OCI-LY7 (cell line): ENCODE data around the gene WDCP. TPM values are rescaled to one million over a fixed set of nuclear protein-coding genes. Genes with fewer than 3 reads are reported as not detected.

Experiments used
- BruUV-seq: library from RNA; stranded (reverse); fragments of 400-500 nt; replicated peaks from 2 replicates; lab custom pipeline; 2021; lab: Mats Ljungman, UMichigan
- CTCF ChIA-PET: fragments of 300-600 bp; sonication (Branson Sonifier 250); formaldehyde crosslinking; loops from one replicate; lab custom pipeline; 2022; ENCODE audit warnings: antibody characterized with exemption; ENCODE audit not compliant: unreplicated experiment; lab: Charles Lee
- POLR2A ChIA-PET: fragments of 300-600 bp; sonication (Branson Sonifier 250); formaldehyde crosslinking; loops from one replicate; lab custom pipeline; 2022; ENCODE audit warnings: antibody characterized with exemption; lab: Charles Lee
- DNase-seq: peaks from one replicate; pipeline ENCODE4 v3.0.0-alpha.2; 2015; ENCODE audit warnings: low spot score
- H2AFZ ChIP-seq: fragments of 200-600 bp; sonication (generic), shearing (Covaris generic); 2 replicates; pipeline ENCODE4 v1.6.1; 2014; ENCODE audit warnings: mild to moderate bottlenecking, antibody characterized with exemption, low read length, moderate library complexity
- H3K27ac ChIP-seq: fragments of 200-600 bp; sonication (generic); 2 replicates; pipeline ENCODE4 v1.5.1; 2014; ENCODE audit warnings: mixed run types, low read depth, mild to moderate bottlenecking, moderate library complexity, low read length, inconsistent platforms; ENCODE audit not compliant: poor library complexity, severe bottlenecking
- H3K36me3 ChIP-seq: fragments of 200-600 bp; sonication (generic); 2 replicates; pipeline ENCODE4 v1.6.1; 2014; ENCODE audit warnings: mild to moderate bottlenecking, antibody characterized with exemption, low read length, moderate library complexity, mixed read lengths; ENCODE audit not compliant: insufficient read depth
- H3K4me1 ChIP-seq: fragments of 200-600 bp; sonication (generic); 2 replicates; pipeline ENCODE4 v1.5.1; 2014; ENCODE audit warnings: mild to moderate bottlenecking, low read length; ENCODE audit not compliant: insufficient read depth, poor library complexity, severe bottlenecking
- H3K4me2 ChIP-seq: fragments of 200-600 bp; sonication (generic); 2 replicates; pipeline ENCODE4 v1.6.1; 2014; ENCODE audit warnings: mild to moderate bottlenecking, low read length
- H3K4me3 ChIP-seq: fragments of 200-600 bp; sonication (generic); 2 replicates; pipeline ENCODE4 v1.5.1; 2014; ENCODE audit warnings: mild to moderate bottlenecking, low read depth, low read length; ENCODE audit not compliant: poor library complexity, severe bottlenecking
- H3K79me2 ChIP-seq: fragments of 200-600 bp; sonication (generic); 2 replicates; pipeline ENCODE4 v1.6.1; 2016; ENCODE audit warnings: low read depth, mild to moderate bottlenecking, low read length, moderate library complexity, mixed read lengths; ENCODE audit not compliant: insufficient read depth
- H3K9me2 ChIP-seq: fragments of 200-600 bp; sonication (generic); 2 replicates; pipeline ENCODE4 v1.6.1; 2016; ENCODE audit warnings: mild to moderate bottlenecking, low read length, mixed read lengths; ENCODE audit not compliant: insufficient read depth
- H3K9me3 ChIP-seq: fragments of 200-600 bp; sonication (generic); 2 replicates; pipeline ENCODE4 v1.6.1; 2014; ENCODE audit warnings: mild to moderate bottlenecking, mixed run types, low read length, mixed read lengths
- H4K20me1 ChIP-seq: fragments of 200-600 bp; sonication (generic); 2 replicates; pipeline ENCODE4 v1.6.1; 2014; ENCODE audit warnings: mild to moderate bottlenecking, antibody characterized with exemption, low read length, moderate library complexity, mixed read lengths; ENCODE audit not compliant: insufficient read depth
- CTCF ChIP-seq: fragments of 200-600 bp; sonication (generic); conservative IDR thresholded peaks from 2 replicates; pipeline ENCODE4 v1.5.1; 2014; ENCODE audit warnings: mild to moderate bottlenecking, antibody characterized with exemption, low read length, moderate library complexity, mixed read lengths
- EZH2phosphoT487 ChIP-seq: fragments of 200-600 bp; sonication (generic); IDR thresholded peaks from 2 replicates; pipeline ENCODE4 v1.6.1; 2018; ENCODE audit warnings: low read depth, borderline replicate concordance, mild to moderate bottlenecking, mixed run types, antibody characterized with exemption, low read length, moderate library complexity, mixed read lengths
- intact Hi-C: fragments of 100-400 bp; cut with micrococcal nuclease; formaldehyde crosslinking; loops from one replicate; pipeline ENCODE4 v1.10.0; 2022; ENCODE audit not compliant: unreplicated experiment
- total RNA-seq, 2 experiments: library from RNA; depleted of rRNA in 1 of 2; stranded (reverse); fragments of >200 nt in 1 of 2; shearing (Covaris generic) in 1 of 2; gene quantifications; 2 replicates each; pipeline ENCODE4 v1.2.3, GENCODE V29; 2014 to 2022

Gene WDCP
- total RNA-seq, 2 experiments from 2014 or later = 13.9 to 21.0 TPM

- TF ChIP-seq EZH2phosphoT487 = no peak
- TF ChIP-seq CTCF = no peak
- intact Hi-C loops = no loop called here
- DNase-seq = no peak
- Histone ChIP-seq H3K79me2 (no peaks in the 10 kb centered on the region), H3K36me3 (no peaks in the 10 kb centered on the region), H3K9me2 (no peaks in the 10 kb centered on the region), H3K4me2 (no peak overlapping the region), H3K4me1 (no peaks in the 10 kb centered on the region), H3K4me3 (no peak overlapping the region), H2AFZ (no peak overlapping the region), H3K27ac (no peak overlapping the region), H3K9me3 (no peaks in the 10 kb centered on the region), H4K20me1 (no peaks in the 10 kb centered on the region)
- CTCF ChIA-PET = no interaction called here
- BruUV-seq = no TSS peak
- POLR2A ChIA-PET = no interaction called here
Observed at GRCh38 chr2:24020244-24020643, 26.9 kb downstream of the WDCP start.

- Histone ChIP-seq H3K36me3 (no peaks in the 10 kb centered on the region), H3K9me3 (no peaks in the 10 kb centered on the region), H3K4me3 (no peak overlapping the region), H3K27ac (no peak overlapping the region), H2AFZ (no peak overlapping the region), H3K4me1 (no peaks in the 10 kb centered on the region), H3K79me2 (no peaks in the 10 kb centered on the region), H4K20me1 (no peaks in the 10 kb centered on the region), H3K4me2 (no peak overlapping the region), H3K9me2 (no peaks in the 10 kb centered on the region)
- intact Hi-C loops = no loop called here
- TF ChIP-seq EZH2phosphoT487 = no peak
- no peak for TF ChIP-seq CTCF
- no TSS peak for BruUV-seq
- ChIA-PET CTCF (no interaction called here), POLR2A (no interaction called here)
- DNase-seq = no peak
Observed at GRCh38 chr2:24019729-24020128, 27.5 kb downstream of the WDCP start.

GRCh38 chr2:24018241-24018640 lies 28.9 kb downstream of the WDCP start:
- POLR2A ChIA-PET = no interaction called here

More at GRCh38 chr2:24018241-24018640, 28.9 kb downstream of the WDCP start:
- Histone ChIP-seq H3K9me3 (no peaks in the 10 kb centered on the region), H4K20me1 (no peaks in the 10 kb centered on the region), H3K4me2 (no peak overlapping the region), H3K9me2 (no peaks in the 10 kb centered on the region), H3K4me1 (no peaks in the 10 kb centered on the region), H3K4me3 (no peak overlapping the region), H3K36me3 (no peaks in the 10 kb centered on the region), H3K79me2 (no peaks in the 10 kb centered on the region), H3K27ac (no peak overlapping the region), H2AFZ (no peak overlapping the region)
- intact Hi-C loops = no loop called here
- BruUV-seq = no TSS peak
- no peak for DNase-seq
- CTCF ChIA-PET = no interaction called here
- no peak for TF ChIP-seq EZH2phosphoT487
- no peak for TF ChIP-seq CTCF
